Suppressor macrophage treated with lipopolysaccharide for 1 hour (primary cell): Measurements from ENCODE around the gene NOL8.

Experiments
- DNase-seq, 3 donors: peaks; one replicate each; pipeline ENCODE4 v3.0.0-alpha.2; 2020 to 2022

NOL8 gene

DNA sequence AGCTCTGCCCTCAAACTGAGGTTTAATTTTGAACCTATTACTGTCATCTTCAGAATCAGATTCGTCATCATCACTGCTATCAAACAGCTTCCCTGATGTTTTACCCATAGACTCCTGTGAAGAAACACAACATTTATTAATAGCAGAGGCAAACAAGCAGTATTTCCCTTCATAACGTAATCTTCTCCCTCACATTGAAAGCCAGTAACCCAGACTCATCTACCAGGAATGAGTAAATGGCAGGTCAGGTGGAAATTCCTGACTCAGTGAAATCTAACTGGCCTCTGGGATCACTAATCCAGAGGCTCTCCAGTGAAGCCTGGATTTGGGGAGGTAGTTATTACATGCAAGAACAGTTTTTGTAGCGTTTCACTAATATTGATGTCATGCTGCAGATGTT lies 14.6 kb downstream of the NOL8 start:
- DNase-seq = no peak

DNA sequence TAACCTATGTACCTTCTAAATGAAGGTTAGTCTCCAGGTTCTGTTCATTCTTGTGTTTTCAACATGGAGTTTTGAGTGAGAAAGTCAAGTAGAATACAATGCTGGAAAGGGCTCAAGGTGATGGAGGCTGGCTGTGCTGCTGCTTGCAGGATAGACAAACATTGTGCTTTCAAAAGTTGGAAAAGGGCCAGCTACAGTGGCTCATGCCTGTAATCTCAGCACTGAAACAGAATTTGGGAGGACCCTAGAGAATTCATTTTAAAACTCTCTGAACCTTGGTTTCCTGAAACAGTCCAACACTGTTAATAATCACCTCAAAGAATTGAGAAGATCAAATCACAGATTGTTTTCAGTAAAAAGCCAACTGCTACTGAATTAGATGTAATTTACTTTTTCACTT lies 16.3 kb downstream of the NOL8 start:
- DNase-seq = no peak

GRCh38 chr9:92300936-92301335 lies 24.2 kb downstream of the NOL8 start:
- DNase-seq = no peak

GRCh38 chr9:92299116-92299515 lies 26.0 kb downstream of the NOL8 start:
- DNase-seq = peak; percentile 47 to 57 (median 55)

DNA sequence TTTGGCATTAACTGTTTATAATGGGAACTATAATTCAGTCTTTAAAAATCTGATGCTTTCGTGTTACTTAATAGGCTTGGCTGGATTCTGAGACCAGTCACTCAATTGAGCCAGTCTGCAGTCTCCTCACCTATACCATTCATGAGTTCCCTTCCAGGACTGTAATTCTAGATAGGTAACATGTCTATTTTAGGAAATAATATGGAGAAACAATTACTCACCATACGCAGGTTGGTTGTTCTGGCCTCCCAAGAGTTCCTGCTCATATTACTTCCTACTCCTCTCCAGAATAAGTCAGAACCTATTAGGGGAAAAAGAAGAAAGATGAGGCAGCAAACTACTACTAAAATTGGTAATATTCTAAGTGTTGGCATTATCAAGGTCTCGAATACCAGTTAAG lies 27.1 kb downstream of the NOL8 start:
- no peak for DNase-seq

- no peak for DNase-seq
Measured at GRCh38 chr9:92297611-92298010, 27.5 kb downstream of the NOL8 start.

DNA sequence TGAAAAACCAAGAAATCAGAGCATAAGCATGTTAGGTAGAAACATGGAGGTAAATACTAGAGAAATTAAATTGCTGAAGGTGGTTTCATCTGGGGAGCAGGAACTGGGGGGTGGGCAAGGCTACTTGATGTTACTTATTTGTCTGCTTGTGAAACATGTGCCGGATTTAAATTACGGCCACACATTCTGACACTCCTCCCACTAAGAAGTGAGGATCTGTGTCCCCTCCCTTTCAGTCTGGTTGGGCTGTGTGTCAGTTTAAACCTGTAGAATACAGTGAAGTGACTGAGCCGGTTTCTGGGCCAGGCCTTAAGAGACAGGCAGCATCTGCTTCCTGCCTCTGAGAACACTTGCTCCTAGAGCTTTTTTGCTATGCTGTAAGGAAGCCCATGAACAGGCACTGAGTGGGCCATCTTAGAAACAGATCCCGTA lies 29.3 kb downstream of the NOL8 start:
- DNase-seq = no peak

DNA sequence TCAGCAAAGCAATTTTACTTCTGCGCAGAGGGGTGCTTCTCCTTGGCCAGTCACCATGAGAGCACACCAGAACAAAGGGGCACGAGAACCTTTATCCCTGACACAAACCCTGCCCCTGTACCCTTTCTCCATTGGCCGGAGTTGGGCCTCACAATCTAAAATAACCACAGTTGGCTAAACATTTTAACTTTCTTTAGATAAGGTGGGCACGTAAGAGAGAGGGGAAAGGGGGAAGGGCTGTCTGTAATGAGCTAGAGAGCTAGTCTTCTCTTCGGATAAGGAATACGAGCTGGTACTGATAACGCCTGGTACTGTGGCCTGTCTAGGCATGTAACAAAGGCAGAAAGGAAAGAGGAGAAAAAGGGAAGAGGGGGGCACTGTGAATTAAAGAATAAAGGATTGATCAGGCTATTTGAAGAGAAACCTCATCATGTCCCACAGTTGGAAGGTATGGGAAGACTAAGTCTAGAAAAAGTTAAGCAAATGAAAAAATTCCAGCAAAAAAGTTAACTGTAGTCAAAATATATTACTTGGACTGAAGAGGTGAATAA lies 29.8 kb downstream of the NOL8 start:
- no peak for DNase-seq

DNA sequence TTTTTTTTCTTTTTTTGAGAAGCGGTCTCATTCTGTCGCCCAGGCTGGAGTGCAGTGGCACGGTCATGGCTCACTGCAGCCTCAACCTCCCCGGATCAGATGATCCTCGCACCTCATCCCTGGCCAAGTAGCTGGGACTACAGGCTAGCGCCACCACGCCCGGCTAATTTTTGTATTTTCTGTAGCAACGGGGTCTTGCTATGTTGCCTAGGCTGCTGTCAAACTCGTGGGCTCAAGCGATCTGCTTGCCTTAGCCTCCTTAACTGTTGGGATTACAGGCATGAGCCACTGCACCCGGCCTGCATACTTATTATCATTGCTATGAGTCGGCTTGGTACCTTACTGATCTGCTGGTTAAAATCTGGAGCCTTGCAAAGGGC lies 30.9 kb downstream of the NOL8 start:
- no peak for DNase-seq

DNA sequence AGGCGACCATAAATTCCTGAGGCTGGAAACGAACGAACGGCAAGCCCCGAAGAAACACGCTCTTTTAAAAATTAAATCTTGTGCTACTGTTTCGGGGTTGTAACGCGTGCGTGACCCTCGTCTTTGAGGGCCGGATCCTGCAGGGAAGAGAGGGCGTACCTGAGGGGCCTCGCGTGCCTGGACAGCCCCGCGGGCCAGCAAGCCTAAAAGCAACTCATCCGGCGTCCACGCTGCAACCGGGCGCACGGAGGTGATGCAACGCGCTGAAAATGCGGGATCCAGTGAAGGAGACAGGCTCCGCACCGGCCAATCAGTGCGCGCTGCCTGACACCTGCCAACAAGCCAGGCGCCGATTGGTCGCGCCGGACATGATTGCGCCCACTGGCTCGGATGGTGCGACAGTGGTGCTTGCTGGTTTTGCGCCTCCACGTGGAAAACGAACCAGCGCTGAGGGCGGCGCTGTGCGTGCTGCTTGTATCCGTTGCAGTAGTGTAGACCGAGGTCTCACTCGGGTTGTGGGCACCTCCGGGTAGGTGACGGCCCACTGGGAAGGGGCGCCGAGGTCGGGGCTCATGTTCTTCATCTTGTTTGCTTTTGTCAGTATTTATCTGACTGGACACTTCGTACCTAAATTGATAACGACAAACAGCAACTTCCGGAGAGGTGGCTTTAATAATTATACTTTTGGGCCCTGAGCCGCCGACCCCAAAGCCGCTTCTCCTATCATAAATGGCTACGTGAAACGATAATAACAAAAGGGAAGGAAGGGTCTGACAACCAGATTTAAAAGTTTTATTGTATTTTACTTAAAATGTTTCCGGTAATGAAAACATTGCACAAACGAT lies 31.5 kb downstream of the NOL8 start, which contains the start of gene IARS1:
Gene IARS1, minus strand, starts transcription at position 246 of the 845 bp plus-strand sequence. CDS start 4,278 bp downstream, outside the sequence.
- peak; percentile 98 to 99 (median 99) for DNase-seq

- no peak for DNase-seq
Measured at GRCh38 chr9:92293075-92293354, 32.1 kb downstream of the NOL8 start.

DNA sequence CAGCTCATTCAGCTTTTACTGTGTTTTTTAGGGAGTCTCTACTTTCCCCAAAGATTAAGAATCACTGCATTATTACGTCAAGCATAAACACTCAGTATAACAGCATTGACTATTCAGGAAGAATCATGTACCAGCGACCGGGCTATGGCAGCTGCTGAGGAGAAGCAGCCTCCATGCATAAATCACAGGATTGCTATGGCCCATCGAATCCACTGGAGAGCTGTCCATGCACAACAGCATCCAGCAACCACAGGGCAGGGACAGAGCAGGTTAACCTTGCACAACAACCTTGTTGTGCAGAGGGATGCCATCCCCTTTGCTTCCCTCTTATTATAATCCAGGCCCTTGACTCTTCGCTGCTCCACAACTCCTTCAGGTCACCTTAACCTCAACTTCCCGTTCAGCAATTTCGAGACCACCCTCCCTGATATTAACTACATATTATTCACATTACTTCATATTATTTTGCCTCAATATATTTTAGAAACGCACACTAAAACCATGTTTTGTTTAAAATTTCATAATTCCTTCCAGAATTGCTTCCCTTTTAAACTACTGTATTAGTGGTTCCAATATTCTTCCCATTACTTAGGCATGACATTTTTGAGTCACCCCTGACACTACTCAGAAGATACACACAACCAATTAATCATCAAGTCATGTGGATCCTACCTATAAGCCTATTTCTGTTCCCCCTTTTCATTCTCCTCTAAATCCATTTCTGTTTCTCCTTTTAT lies 32.6 kb downstream of the NOL8 start:
- DNase-seq = peak; percentile 46 to 81 (median 80)

- no peak for DNase-seq
Measured at GRCh38 chr9:92291577-92291976, 33.6 kb downstream of the NOL8 start.

DNA sequence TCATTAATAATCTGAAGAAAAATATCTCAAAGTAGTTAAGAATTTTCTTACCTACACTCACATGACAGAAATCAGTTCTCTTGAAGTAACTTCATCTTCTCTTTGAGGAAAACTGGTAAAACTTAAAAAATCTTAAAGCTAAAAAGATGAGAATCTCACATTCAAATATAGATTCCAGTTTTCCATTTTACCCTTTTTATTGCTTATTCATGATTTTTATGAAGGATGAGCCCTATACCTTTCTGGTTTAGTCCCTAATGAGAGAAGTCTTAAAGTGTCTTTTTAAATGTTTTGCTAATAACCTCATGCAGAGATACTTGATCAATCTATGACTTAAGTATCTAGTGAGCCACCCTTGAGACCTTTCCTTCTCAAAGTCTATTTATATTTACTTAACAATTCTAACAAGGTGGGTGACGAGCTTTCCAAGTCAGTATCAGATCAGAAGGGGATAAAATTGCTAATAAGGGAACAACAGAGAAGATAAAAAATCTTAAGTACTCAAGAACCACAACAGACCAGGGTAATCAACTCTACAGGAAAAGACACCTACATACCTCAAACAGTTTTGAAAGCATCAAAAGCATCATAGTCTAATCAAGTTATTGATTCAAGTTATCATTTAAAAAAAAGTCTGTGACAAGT lies 34.2 kb downstream of the NOL8 start:
- DNase-seq = no peak

GRCh38 chr9:92289708-92290390 lies 35.3 kb downstream of the NOL8 start:
- peak in 1 of 3 donors; percentile 16 for DNase-seq

- no peak for DNase-seq
Measured at GRCh38 chr9:92279302-92279701, 45.8 kb downstream of the NOL8 start.

DNA sequence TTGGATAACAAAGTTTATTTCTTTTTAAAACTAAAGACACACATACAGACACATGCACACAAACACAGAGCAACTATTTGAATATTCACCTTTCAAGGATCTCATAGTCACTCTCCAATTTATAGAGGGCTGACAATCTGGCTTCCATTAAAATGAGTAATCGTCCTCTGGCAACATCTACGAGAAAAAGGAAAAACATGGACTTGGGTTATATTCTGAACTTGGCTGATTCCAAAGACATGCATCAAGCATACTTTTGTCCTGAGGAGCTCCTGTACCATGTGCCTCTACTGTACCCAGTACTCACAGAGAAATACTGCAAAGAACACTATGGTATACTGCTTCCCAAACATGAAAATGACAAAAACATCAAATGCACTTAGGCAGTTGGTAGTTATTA lies 47.0 kb downstream of the NOL8 start:
- no peak for DNase-seq

DNA sequence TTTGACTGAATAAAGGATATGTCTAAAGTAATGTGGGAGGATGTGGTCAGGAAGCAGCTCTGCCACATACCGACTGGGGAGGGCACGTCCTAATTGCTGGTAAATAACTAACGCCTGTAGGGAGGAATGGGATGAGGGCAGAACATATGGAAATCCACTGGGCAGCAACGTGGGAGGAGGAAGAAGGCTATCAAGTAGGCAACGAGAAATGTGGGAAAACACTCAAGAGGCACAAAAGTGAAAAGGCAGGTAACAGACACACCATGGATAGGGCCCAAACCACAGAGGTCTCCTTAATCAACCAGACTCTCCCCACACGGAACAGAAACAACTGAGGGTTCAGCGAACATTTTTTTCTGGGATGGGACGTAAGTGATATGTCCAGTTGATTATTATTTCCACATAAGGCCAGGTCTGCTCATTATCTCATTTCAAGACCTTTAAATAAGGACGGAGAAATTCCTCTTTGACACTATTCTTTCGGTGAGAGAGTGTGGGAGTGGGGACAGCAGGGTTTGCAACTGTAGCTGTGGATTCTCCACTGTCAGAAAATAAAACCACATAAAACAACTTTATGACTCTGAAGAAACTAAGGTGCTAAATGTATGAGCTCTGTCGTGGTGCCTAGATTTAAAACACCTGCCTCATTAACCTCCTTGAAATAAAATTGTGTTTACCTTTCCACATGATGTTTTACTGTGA lies 48.7 kb downstream of the NOL8 start:
- peak in 1 of 3 donors; percentile 7 for DNase-seq

GRCh38 chr9:92275541-92275940 lies 49.6 kb downstream of the NOL8 start:
- peak in 1 of 3 donors; percentile 24 for DNase-seq

DNA sequence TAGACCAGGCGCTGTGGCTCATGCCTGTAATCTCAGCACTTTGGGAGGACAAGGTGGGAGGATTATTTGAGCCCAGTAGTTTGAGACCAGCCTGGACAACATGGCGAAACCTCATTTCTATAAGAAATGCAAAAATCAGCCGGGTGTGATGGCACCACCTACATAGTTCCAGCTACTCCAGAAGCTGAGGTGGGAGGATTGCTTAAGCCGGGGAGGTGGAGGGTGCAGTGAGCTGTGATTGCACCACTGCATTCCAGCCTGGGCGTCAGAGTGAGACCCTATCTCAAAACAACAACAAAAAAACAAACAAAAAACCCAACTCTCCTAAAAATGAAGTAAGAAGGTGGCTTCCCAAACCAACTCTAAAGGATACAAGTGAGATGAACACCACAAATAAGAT lies 54.6 kb downstream of the NOL8 start:
- DNase-seq = peak in 1 of 3 donors; percentile 27

GRCh38 chr9:92266486-92266885 lies 58.7 kb downstream of the NOL8 start:
- no peak for DNase-seq

GRCh38 chr9:92265154-92265553 lies 60.0 kb downstream of the NOL8 start:
- peak; percentile 4 to 45 (median 31) for DNase-seq
